Measurements from ENCODE around the gene CNTN6. TPM values are rescaled to one million over a fixed set of nuclear protein-coding genes. Genes with fewer than 3 reads are reported as not detected.

Gene CNTN6
- total RNA-seq: 3.3 TPM
- polyA plus RNA-seq (ENCODE audit: insufficient read depth in 1 of 8, insufficient read length in 8 of 8, low replicate concordance in 1 of 8): 1 to 10 TPM in 6 of 8 donors, under 1 TPM in 2; 0.72 to 3.3 (median 1.2) TPM
- long read RNA-seq, donor 1: 0 reads
- long read RNA-seq, donor 2: 0 reads
- long read RNA-seq, donor 3: 0 reads
- long read RNA-seq, donor 4: 0 reads
- long read RNA-seq, donor 5, partial matches to known transcripts: 6 of 6 reads
- long read RNA-seq, donor 5, other reads (novel, unspliced or antisense): 0 of 6 reads
- long read RNA-seq, donor 6: 0 reads
- long read RNA-seq, donor 7: 0 reads
- long read RNA-seq, donor 8: 0 reads
- long read RNA-seq, donor 9: 0 reads
- long read RNA-seq, donor 10, full-length matches to known transcripts: 1 of 1 reads
- long read RNA-seq, donor 10, partial matches to known transcripts: 0 of 1 reads
- long read RNA-seq, donor 10, other reads (novel, unspliced or antisense): 0 of 1 reads
- long read RNA-seq, donor 11, full-length matches to known transcripts: 1 of 1 reads
- long read RNA-seq, donor 11, partial matches to known transcripts: 0 of 1 reads
- long read RNA-seq, donor 11, other reads (novel, unspliced or antisense): 0 of 1 reads

- no peaks in the 10 kb centered on the region for H3K4me1 ChIP-seq (ENCODE audit: control insufficient read depth, insufficient read depth, low read length)
- H3K36me3 ChIP-seq (ENCODE audit: control insufficient read depth, insufficient read depth, low read length): no peaks in the 10 kb centered on the region
- H3K4me3 ChIP-seq (ENCODE audit: low read length): peak within 1 kb of the TSS; percentile 26
- WGBS (ENCODE audit: insufficient coverage): 13% methylated on average over 5 of the region's 7 CpGs
- peak; percentile 52 for DNase-seq
- H3K9me3 ChIP-seq (replicated peaks; ENCODE audit: control insufficient read depth, low read depth, low read length): peaks cover 3% of the 10 kb centered on the region
- no peaks in the 10 kb centered on the region for H3K27me3 ChIP-seq (ENCODE audit: control insufficient read depth, insufficient read depth, low read length)
- peak within 1 kb of the TSS; percentile 62 for H3K27ac ChIP-seq (ENCODE audit: low read length)
These were observed at the start of gene CNTN6 for GRCh38 chr3:1092771-1093170. Gene CNTN6 (plus strand): TSS chr3:1093024. CDS start chr3:1148009, 54,985 bp downstream.

- Histone ChIP-seq H3K9me3 (replicated peaks; ENCODE audit: control insufficient read depth, low read depth, low read length) (no peaks in the 10 kb centered on the region), H3K27ac (ENCODE audit: low read length) (no peak overlapping the region), H3K4me1 (ENCODE audit: control insufficient read depth, insufficient read depth, low read length) (no peaks in the 10 kb centered on the region), H3K36me3 (ENCODE audit: control insufficient read depth, insufficient read depth, low read length) (no peaks in the 10 kb centered on the region), H3K27me3 (ENCODE audit: control insufficient read depth, insufficient read depth, low read length) (no peaks in the 10 kb centered on the region), H3K4me3 (ENCODE audit: low read length) (no peak overlapping the region)
- WGBS (ENCODE audit: insufficient coverage): no CpG with 5 or more reads among the region's 2 CpGs
- DNase-seq: no peak
These were observed 44.3 kb upstream of the CNTN6 start for GRCh38 chr3:1048558-1048957.

GRCh38 chr3:1055870-1056269 is 37.0 kb upstream of the CNTN6 start:
- no peak for DNase-seq
- Histone ChIP-seq H3K27ac (ENCODE audit: low read length) (no peak overlapping the region), H3K4me1 (ENCODE audit: control insufficient read depth, insufficient read depth, low read length) (no peaks in the 10 kb centered on the region), H3K4me3 (ENCODE audit: low read length) (no peak overlapping the region), H3K27me3 (ENCODE audit: control insufficient read depth, insufficient read depth, low read length) (no peaks in the 10 kb centered on the region), H3K9me3 (replicated peaks; ENCODE audit: control insufficient read depth, low read depth, low read length) (no peaks in the 10 kb centered on the region), H3K36me3 (ENCODE audit: control insufficient read depth, insufficient read depth, low read length) (no peaks in the 10 kb centered on the region)
- WGBS (ENCODE audit: insufficient coverage): no CpG with 5 or more reads among the region's 3 CpGs

- peak; percentile 66 for DNase-seq
- no peak overlapping the region for H3K4me3 ChIP-seq (ENCODE audit: low read length)
- H3K27ac ChIP-seq (ENCODE audit: low read length): peak overlapping the region; percentile 15
- no peaks in the 10 kb centered on the region for H3K4me1 ChIP-seq (ENCODE audit: control insufficient read depth, insufficient read depth, low read length)
- H3K36me3 ChIP-seq (ENCODE audit: control insufficient read depth, insufficient read depth, low read length): no peaks in the 10 kb centered on the region
- H3K9me3 ChIP-seq (replicated peaks; ENCODE audit: control insufficient read depth, low read depth, low read length): no peaks in the 10 kb centered on the region
- H3K27me3 ChIP-seq (ENCODE audit: control insufficient read depth, insufficient read depth, low read length): no peaks in the 10 kb centered on the region
These were observed 36.1 kb upstream of the CNTN6 start for GRCh38 chr3:1056744-1057143.

GRCh38 chr3:1057436-1057835 is 35.4 kb upstream of the CNTN6 start:
- Histone ChIP-seq H3K36me3 (ENCODE audit: control insufficient read depth, insufficient read depth, low read length) (no peaks in the 10 kb centered on the region), H3K9me3 (replicated peaks; ENCODE audit: control insufficient read depth, low read depth, low read length) (no peaks in the 10 kb centered on the region), H3K4me1 (ENCODE audit: control insufficient read depth, insufficient read depth, low read length) (no peaks in the 10 kb centered on the region), H3K27me3 (ENCODE audit: control insufficient read depth, insufficient read depth, low read length) (no peaks in the 10 kb centered on the region), H3K4me3 (ENCODE audit: low read length) (no peak overlapping the region), H3K27ac (ENCODE audit: low read length) (no peak overlapping the region)
- DNase-seq: peak; percentile 50
- no CpG with 5 or more reads among the region's 1 CpG for WGBS (ENCODE audit: insufficient coverage)

GRCh38 chr3:1068985-1069384 is 23.8 kb upstream of the CNTN6 start:
- H3K4me1 ChIP-seq (ENCODE audit: control insufficient read depth, insufficient read depth, low read length): no peaks in the 10 kb centered on the region
- H3K36me3 ChIP-seq (ENCODE audit: control insufficient read depth, insufficient read depth, low read length): no peaks in the 10 kb centered on the region
- H3K4me3 ChIP-seq (ENCODE audit: low read length): no peak overlapping the region
- DNase-seq: no peak
- H3K27ac ChIP-seq (ENCODE audit: low read length): no peak overlapping the region
- no CpG with 5 or more reads among the region's 4 CpGs for WGBS (ENCODE audit: insufficient coverage)
- H3K9me3 ChIP-seq (replicated peaks; ENCODE audit: control insufficient read depth, low read depth, low read length): no peaks in the 10 kb centered on the region
- no peaks in the 10 kb centered on the region for H3K27me3 ChIP-seq (ENCODE audit: control insufficient read depth, insufficient read depth, low read length)

- no peak for DNase-seq
- H3K36me3 ChIP-seq (ENCODE audit: control insufficient read depth, insufficient read depth, low read length): no peaks in the 10 kb centered on the region
- WGBS (ENCODE audit: insufficient coverage): 67% methylated on average over 3 of the region's 5 CpGs
- no peaks in the 10 kb centered on the region for H3K27me3 ChIP-seq (ENCODE audit: control insufficient read depth, insufficient read depth, low read length)
- no peak overlapping the region for H3K4me3 ChIP-seq (ENCODE audit: low read length)
- H3K4me1 ChIP-seq (ENCODE audit: control insufficient read depth, insufficient read depth, low read length): no peaks in the 10 kb centered on the region
- H3K9me3 ChIP-seq (replicated peaks; ENCODE audit: control insufficient read depth, low read depth, low read length): no peaks in the 10 kb centered on the region
- no peak overlapping the region for H3K27ac ChIP-seq (ENCODE audit: low read length)
These were observed 20.8 kb upstream of the CNTN6 start for GRCh38 chr3:1072041-1072440.

- no peaks in the 10 kb centered on the region for H3K9me3 ChIP-seq (replicated peaks; ENCODE audit: control insufficient read depth, low read depth, low read length)
- no peaks in the 10 kb centered on the region for H3K27me3 ChIP-seq (ENCODE audit: control insufficient read depth, insufficient read depth, low read length)
- no peak overlapping the region for H3K4me3 ChIP-seq (ENCODE audit: low read length)
- H3K36me3 ChIP-seq (ENCODE audit: control insufficient read depth, insufficient read depth, low read length): no peaks in the 10 kb centered on the region
- no peak for DNase-seq
- no peak overlapping the region for H3K27ac ChIP-seq (ENCODE audit: low read length)
- no peaks in the 10 kb centered on the region for H3K4me1 ChIP-seq (ENCODE audit: control insufficient read depth, insufficient read depth, low read length)
These were observed 13.2 kb upstream of the CNTN6 start for GRCh38 chr3:1079662-1080061.

- peak; percentile 58 for DNase-seq
- Histone ChIP-seq H3K9me3 (replicated peaks; ENCODE audit: control insufficient read depth, low read depth, low read length) (no peaks in the 10 kb centered on the region), H3K4me3 (ENCODE audit: low read length) (no peak overlapping the region), H3K4me1 (ENCODE audit: control insufficient read depth, insufficient read depth, low read length) (peaks cover 2% of the 10 kb centered on the region), H3K36me3 (ENCODE audit: control insufficient read depth, insufficient read depth, low read length) (no peaks in the 10 kb centered on the region), H3K27me3 (ENCODE audit: control insufficient read depth, insufficient read depth, low read length) (no peaks in the 10 kb centered on the region), H3K27ac (ENCODE audit: low read length) (no peak overlapping the region)
- 0% methylated on average over 1 of the region's 2 CpGs for WGBS (ENCODE audit: insufficient coverage)
These were observed 10.7 kb upstream of the CNTN6 start for GRCh38 chr3:1082108-1082507.

- H3K27me3 ChIP-seq (ENCODE audit: control insufficient read depth, insufficient read depth, low read length): no peaks in the 10 kb centered on the region
- H3K4me1 ChIP-seq (ENCODE audit: control insufficient read depth, insufficient read depth, low read length): peaks cover 5% of the 10 kb centered on the region
- WGBS (ENCODE audit: insufficient coverage): 30% methylated on average over 2 of the region's 3 CpGs
- peak overlapping the region; percentile 26 for H3K27ac ChIP-seq (ENCODE audit: low read length)
- H3K36me3 ChIP-seq (ENCODE audit: control insufficient read depth, insufficient read depth, low read length): no peaks in the 10 kb centered on the region
- no peaks in the 10 kb centered on the region for H3K9me3 ChIP-seq (replicated peaks; ENCODE audit: control insufficient read depth, low read depth, low read length)
- peak; percentile 93 for DNase-seq
- H3K4me3 ChIP-seq (ENCODE audit: low read length): no peak overlapping the region
These were observed 5.7 kb upstream of the CNTN6 start for GRCh38 chr3:1087066-1087560.

Data from muscle of leg (tissue), 16 donors.